ENCODE data around the gene GPR35.

Gene GPR35

DNA sequence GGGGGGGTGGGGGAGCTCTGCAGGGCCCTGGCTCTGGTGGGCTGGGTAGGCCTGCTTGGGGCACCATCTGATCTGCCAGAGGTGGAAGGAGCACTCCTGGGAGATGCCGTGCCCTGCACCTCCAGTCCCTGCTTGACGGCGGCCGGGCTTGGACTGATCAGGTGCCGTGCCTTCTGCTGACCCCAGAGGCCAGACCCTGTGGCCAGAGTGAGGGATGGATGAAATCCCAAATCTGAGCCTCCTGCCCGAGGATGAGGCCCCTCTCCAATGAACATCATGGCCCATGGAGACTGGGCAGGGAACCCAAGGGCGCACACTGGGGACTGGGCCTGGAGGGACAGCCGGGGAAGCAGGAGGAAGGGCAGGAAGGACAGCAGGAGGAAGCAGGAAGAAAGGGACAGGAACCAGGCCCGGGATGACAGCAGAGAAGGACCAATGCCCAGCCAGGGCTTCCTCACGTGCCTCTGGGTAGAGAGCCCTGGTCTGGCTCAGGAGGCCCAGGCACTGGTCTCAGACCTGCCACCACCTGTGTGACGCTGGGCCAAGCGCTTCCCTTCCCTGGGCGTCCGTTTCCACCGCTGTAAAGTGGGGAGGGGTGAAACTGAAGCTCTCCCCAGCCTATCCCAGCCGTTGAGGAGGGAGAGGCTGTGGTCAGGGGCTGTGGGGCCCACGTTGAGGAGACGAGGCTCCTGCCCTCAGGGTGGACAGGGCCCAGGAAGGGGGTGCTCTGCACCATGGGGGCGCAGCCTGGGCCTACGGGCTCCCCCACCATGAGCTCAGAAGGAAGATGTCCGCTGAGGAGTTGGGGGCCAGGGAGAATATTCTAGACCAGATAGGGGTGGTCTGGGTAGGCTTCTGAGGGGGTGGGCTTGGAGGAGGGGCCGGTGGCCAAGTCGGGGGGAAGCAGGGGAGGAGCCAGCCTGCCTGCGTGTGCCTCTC lies 1.0 kb upstream of the GPR35 start:
- no peak for DNase-seq (ENCODE audit: low spot score)

DNA sequence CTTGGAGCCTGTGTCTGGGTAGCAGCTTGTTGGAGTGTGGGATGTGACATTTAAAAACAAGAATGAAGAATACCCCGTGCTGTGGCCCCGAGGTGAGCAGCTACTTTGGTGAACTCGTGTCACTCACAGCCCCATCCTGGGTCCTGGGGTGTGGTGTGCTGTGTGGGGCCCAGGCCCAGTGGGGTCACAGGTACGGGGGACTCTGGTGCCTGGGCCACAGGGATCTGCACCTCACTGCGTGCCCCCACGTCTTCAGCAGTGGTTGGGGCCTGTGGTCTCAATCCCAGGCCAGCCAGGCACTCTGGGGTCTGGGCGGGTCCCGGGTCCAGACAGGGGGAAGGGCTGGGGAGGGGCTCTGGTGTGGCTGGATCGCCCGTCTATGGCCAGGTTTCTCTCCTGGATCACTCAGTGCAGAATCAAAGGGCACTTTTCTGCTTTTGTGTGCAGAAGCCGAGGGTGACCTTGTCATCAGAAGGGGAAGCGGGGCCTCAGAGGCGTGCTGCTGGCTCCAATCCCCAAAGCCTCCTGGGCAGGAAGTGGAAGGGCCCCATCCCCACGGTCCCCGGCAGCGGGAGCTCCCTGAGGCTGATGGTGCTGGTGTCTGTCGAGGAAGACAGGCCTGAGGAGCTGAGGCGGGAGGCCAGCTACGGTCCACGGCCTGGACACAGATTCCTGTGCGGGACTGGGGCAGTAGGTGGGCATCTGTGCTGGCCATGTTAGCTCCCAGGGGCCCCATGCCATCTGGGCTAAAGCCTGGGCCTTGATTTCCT lies 1.4 kb downstream of the GPR35 start:
- DNase-seq (ENCODE audit: low spot score) = no peak

DNA sequence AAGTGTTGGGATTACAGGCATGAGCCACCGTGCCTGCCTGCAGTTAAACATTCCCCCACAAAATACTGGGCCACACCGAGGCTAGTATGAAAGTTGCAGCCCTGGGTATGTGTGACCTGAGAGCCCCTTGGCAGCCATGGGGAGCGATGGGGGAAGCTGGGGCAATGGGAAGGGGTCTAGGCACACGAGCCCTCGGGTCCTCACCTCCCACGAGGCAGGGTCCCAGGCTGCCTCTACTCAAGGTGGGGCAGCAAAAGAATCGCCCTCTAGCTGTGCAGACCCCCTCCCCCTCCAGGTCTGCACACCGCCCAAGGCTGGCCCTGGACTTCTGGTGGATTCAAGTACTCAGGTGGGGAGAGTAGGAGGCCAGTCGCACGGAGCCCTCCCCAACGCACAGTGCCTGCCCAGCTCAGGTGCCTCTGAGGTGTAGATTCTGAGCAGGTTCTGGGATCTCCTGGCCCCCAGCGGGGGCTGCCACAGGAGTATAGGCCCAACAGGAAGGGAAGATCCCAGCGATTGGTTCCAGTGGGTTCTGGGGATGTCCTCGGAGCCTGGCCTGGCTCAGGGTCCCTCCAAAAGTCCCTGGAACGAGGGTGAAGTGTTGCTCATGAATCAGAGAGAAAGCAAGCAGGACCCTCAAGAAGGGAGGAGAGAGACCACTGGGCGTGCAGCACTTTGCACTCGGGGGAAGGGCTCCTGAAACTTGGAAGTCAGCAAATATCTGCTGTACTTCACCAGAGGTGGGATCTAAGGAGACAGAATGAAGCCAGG lies 2.6 kb downstream of the GPR35 start:
- DNase-seq (ENCODE audit: low spot score) = no peak

DNA sequence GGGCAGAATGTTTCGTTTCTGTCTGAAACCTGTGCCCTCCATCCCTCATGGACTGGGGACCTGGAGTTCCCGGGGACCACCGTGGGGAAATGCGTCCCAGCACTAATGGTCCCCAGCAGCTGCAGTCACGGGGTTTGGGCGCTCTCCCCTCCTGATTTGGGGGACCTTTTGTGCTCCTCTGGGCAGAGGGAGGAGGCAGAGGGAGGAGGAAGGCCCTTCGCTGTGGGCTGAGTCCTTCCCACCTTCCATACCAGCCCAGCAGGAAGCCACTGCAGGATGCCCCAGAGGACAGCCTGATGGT lies 3.2 kb downstream of the GPR35 start:
- DNase-seq (ENCODE audit: low spot score) = no peak

DNA sequence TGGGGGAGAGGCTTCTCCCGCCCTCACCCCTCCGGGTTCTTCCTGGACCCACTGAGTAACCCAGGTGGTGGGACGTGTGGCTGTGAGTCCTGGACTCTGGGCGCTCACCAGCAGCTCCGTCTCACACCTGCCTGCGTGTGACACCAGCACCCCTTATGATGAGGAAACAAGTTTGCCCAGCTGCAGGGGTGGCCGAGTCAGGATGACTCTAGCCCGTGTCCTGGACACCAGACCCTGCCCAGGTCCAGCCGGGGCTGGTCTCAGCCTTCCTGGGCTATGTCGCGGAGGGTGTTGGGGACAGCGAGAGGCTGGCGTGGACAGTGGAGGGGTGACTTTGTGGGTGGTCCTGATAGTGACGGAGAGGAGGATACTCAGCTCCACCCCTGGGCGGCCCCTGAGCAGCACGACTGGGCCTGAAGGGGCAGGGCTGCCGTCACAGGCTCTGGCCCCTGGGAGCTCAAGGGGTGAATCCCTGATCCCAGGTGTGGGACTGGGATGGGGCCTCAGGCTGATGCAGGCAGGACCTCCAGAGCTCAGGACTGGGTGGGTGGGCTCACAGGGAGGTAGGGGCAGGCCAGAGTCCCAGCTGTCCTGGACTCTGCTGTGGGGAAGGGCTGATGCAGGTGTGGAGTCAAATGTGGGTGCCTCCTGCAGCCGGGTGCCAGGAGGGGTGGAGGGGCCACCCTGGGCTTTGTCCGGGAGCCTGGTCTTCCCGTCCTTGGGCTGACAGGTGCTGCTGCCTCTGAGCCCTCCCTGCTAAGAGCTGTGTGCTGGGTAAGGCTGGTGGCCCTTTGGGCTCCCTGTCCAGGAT lies 3.7 kb downstream of the GPR35 start:
- DNase-seq (ENCODE audit: low spot score) = no peak

DNA sequence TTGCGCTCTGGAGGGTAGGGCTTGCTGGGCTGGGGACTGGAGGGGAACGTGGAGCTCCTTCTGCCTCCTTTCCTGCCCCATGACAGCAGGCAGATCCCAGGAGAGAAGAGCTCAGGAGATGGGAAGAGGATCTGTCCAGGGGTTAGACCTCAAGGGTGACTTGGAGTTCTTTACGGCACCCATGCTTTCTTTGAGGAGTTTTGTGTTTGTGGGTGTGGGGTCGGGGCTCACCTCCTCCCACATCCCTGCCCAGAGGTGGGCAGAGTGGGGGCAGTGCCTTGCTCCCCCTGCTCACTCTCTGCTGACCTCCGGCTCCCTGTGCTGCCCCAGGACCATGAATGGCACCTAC lies 4.3 kb downstream of the GPR35 start:
- DNase-seq (ENCODE audit: low spot score) = no peak

DNA sequence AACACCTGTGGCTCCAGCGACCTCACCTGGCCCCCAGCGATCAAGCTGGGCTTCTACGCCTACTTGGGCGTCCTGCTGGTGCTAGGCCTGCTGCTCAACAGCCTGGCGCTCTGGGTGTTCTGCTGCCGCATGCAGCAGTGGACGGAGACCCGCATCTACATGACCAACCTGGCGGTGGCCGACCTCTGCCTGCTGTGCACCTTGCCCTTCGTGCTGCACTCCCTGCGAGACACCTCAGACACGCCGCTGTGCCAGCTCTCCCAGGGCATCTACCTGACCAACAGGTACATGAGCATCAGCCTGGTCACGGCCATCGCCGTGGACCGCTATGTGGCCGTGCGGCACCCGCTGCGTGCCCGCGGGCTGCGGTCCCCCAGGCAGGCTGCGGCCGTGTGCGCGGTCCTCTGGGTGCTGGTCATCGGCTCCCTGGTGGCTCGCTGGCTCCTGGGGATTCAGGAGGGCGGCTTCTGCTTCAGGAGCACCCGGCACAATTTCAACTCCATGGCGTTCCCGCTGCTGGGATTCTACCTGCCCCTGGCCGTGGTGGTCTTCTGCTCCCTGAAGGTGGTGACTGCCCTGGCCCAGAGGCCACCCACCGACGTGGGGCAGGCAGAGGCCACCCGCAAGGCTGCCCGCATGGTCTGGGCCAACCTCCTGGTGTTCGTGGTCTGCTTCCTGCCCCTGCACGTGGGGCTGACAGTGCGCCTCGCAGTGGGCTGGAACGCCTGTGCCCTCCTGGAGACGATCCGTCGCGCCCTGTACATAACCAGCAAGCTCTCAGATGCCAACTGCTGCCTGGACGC lies 4.9 kb downstream of the GPR35 start:
- DNase-seq (ENCODE audit: low spot score) = no peak

DNA sequence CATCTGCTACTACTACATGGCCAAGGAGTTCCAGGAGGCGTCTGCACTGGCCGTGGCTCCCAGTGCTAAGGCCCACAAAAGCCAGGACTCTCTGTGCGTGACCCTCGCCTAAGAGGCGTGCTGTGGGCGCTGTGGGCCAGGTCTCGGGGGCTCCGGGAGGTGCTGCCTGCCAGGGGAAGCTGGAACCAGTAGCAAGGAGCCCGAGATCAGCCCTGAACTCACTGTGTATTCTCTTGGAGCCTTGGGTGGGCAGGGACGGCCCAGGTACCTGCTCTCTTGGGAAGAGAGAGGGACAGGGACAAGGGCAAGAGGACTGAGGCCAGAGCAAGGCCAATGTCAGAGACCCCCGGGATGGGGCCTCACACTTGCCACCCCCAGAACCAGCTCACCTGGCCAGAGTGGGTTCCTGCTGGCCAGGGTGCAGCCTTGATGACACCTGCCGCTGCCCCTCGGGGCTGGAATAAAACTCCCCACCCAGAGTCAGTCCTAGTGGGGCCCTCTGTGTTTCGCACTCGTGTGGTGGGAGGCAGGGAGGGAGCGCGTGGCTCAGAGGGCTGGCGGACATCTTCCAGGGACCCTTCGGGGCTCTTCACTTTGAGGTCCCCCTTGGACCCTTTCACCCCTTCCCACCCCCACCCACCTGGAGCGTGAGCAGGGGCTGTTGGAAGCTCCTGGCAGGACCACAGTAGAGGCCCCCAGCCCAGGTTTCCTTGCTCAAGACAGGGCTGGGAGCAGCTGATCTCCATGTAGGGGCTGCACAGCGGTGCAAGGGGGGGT lies 5.7 kb downstream of the GPR35 start:
- no peak for DNase-seq (ENCODE audit: low spot score)

DNA sequence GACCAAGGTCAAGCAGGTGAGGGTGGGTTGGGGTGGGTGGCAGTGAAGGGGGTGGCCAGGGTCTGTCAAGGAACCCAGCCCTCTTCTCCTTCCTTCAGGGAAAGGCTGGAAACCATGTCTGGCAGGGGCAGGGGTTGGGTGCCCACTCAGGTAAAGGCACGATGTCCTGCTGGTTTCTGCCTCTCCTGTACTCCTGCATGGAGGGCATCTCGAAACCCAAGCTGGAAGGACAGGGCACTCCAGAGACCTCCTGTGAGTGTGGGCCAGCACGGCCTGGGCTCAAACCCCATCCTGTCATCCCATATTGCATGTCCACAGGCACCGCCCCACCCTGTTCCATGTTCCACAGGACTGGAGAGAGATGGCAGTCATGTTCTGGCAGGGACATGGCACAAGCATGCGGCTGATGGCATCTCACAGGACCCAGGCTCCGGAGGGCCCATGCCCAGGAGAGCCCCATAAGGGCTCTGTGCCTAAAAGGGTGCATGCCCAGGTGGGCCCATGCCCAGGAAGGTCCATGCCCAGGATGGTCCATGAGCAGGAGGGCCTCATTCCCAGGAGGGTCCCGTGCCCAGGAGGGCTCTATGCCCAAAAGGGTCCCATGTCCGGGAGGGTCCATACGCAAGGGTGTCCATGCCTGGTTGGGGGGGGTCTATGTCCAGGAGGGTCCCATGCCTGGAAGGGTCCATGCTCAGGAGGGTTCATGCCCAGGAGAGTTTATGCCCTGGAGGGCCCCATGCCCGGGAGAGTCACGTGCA lies 6.4 kb downstream of the GPR35 start:
- no peak for DNase-seq (ENCODE audit: low spot score)

DNA sequence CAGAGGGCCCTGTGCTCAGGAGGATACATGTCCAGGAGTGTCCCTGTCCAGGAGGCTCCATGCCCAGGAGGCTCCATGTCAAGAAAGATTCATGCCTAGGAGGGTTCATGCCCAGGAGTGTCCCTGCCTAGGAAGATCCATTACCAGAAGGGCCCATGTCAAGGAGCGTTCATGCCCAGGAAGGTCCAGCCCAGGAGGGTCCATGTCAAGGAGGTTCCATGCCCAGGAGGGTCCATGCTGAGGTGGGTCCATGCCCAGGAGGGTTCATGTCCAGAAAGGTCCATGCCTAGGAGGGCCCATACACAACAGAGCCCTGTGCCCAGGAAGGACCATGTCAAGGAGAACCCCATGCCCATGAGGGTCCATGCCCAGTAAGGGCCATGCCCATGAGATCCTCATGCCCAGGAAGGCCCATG lies 7.0 kb downstream of the GPR35 start:
- no peak for DNase-seq (ENCODE audit: low spot score)

DNA sequence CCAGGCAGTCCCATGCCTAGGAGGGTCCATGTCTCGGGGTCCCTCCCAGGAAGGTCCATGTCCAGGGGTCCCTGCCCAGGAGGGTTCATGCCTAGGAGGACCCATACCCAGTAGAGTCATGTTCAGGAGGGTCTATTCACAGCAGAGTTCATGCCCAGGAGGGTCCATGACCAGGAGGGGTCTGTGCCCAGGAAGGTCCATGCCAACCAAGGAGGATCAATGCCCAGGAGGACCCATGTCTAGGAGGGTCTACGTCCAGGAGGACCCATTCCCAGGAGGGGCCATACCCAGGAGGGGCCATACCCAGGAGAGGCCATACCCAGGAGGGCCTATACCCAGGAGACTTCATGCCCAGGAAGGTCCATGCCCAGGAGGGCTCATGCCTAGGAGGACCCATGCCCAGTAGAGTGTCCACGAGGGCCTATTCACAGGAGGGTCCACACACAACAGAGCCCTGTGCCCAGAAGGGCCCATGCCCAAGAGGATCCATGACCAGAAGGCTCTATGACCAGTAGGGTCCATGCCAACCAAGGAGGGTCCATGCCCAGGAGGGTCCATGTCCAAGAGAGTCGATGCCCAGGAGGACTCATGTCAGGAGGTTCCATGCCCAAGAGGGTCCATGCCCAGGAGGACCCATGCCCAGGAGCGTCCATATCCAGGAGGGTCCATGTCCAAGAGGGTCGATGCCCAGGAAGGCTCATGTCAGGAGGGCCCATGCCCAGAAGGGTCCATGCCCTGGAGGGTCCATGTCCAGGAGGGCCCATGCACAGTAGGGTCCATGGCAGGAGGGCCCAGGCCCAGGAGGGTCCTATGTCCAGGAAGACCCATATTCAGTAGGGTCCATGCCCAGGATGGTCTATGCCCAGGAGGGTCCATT lies 10.1 kb downstream of the GPR35 start:
- no peak for DNase-seq (ENCODE audit: low spot score)

DNA sequence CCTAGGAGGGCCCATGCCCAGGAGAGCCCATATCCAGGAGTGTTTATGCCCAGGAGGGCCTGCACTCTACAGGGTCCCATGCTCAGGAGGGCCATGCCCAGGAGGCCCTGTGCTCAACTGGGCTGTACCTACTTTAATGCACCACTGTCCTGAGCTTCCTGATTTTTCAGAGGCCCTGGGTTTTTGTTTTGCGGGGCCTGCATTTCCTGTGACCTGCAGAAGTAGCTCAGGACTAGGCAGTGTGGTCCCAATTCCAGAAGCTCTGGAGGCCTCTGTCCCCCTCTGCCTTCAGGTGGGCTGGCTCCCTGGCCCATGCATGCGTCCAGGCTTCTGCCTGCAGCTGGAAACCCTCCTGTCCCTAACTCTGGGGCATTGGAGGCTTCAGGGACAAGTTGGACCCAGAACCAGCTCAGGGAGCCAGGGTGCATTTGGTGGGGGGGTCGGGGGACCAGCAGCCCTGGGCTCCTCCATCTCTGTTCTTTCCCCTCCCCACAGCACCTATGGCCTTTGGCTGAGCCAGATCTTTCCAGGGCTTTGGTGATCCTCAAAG lies 10.8 kb downstream of the GPR35 start:
- DNase-seq (ENCODE audit: low spot score) = no peak

DNA sequence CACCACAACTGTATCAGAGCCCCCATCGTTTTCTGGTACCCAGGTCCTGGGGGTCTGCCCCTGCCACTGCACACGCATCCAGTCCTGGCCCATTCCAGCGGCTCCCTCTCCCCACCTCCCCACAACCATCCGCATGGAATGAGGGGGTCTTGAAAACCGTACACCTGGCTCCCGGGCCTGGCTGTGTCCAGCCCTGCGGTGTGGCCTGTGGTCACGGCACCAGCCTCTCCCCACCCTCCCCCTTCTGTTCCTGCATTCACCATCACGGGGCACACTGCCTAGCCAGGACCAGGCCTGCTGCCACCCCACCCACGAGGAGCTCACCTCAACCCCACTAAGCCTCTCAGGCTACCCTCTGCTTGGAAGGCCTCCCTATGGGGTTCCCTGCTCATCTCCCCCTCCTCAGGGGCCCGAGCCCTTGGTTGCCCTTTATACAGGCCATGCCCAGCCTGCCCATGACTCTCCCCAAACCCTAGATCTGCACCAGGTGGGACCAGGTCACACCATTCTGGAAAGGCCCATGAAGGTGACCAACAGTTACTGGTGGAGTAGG lies 11.4 kb downstream of the GPR35 start:
- no peak for DNase-seq (ENCODE audit: low spot score)

DNA sequence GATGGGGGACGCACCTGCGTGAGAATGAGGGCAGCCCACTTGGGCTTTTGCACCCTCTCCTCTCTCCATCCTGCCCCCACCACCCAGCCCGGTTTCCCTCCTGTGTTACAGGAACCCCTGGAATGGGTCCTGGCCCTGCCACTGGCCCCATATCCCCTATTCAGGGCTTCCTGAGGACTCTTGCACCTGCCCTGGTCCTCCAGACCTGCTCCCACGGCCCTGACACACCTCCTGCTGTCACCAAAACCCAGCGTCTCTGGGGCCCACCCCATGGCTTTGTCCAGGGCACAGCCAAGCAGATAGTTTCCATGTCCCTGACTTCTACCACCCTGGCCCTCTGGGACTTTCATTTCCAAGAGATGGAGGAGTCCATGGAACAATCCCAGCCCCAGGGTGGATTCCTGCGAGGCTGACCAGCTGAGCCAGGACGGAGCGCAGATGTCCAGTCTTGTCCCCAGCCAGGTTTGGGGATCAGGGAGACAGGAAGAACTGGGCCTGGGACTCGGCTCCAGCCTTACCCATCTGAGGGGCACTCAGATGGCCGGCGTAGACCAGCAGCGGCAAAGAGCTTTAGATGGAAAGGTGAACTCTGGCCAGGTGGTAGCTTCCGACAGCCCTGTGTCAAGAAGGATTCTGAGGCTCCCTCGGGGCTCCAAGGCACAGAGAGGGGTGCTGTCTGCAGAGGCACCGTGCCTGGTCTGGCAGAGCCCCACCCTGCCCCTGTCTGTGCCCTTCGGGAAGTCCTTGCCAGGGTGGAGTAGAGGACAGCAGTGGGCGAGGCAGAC lies 12.0 kb downstream of the GPR35 start:
- no peak for DNase-seq (ENCODE audit: low spot score)

DNA sequence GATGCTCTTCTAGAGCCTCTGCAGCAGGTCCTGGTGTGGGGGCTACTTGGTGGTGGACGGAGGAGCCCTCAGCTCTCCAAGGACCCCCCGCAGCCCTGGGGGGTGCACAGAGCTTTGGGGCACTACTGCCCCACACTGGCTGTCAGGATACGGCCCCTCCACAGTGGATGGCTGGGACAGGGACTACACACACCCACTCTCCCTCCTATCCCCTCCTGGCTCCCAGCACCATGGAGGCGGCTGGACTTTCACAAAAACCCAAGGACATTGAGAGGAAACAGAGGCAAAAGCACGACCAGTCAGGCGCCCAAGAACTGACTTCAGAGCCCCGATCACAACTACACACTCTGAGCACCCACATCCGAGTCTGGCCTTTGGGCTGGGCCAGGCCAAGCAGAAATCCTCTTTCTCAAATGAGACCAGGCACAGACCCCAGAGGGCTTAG lies 12.6 kb downstream of the GPR35 start:
- DNase-seq (ENCODE audit: low spot score) = no peak

DNA sequence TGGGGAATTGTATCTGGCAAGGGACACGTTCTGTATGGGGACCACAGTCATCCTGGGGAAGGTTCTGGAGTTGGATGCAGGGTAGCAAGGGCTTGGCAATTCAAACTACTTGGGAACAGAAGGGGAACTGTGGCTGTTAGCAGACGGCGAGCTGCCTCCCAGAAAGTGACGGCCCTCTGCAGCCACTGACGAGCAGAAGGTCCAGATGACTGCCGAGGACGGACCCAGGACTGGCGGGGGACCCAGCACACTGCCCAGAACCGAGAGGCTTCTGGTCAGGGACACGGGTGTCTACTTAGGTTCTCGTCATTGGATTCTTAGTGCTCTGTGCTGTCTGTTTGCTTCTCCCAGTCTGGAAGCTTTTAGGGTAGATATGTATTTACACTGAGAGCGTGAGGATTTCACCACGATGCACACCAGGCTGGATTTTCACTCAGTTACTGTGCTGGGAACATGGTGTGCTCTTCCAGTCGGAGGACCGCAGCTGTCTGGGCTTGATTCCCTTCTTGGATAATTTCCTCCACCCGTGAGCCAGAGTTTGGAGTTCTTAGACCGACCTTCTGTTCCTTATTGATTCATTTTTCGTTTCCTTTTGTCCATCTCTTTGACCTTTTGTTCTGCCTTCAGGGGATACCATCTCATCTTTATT lies 13.4 kb downstream of the GPR35 start:
- DNase-seq (ENCODE audit: low spot score) = no peak

DNA sequence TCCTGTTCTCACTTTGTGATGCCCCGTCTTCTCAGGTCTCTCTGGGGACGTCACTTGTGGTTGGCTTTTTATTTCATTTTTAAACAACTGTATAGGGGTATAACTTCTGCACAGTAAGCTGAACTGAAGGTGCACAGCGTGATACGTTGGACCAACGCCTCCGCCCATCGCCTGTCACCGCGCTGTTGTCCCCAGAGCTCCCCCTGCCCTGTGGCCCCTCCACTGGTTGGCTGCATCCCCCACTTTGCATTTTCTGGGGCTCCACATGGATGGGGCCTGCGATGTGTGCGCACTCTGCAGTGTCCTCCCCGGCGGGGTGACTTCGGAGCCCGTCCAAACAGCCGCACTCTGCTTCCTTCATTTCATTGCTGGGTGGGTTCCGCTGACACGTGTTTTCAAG lies 14.3 kb downstream of the GPR35 start:
- no peak for DNase-seq (ENCODE audit: low spot score)

All from kidney capillary endothelial cell (primary cell).